ENCODE measurements around the gene FBLN1. TPM values are rescaled to one million over a fixed set of nuclear protein-coding genes. Genes with fewer than 3 reads are reported as not detected.
A peak's percentile ranks its signal among the peaks of the same experiment; 100 is the strongest.

The FBLN1 gene
- total RNA-seq, 2 experiments from 2014 or later = not detected

DNA sequence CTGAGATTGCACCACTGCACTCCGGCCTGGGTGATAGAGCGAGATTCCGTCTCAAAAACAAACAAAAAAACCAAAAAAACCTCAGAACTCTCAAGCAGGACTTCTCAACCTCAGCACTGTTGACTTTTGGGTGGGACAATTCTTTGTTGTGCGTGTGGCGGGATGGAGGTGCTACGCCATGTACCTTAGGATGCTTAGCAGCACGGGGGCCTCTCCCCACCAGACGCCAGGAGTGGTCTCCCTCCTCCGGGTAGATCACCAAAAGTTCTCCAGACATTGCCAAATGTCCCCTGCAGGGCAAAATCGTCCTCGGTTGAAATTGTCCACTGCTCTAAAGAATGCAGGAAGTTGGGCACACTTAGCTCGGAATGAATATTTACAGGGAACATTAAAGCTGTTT, 142.0 kb downstream of the FBLN1 start:
- ChIA-PET POLR2A (no interaction called here), CTCF (interaction anchor here (0.8 to 2.1 kb wide), 9 partner anchors 10 to 325 kb away, joined by 3 to 11 read pairs (median 4); no protein-coding TSS in a partner anchor)
- peaks cover 52% of the 10 kb centered on the region for H3K4me1 Mint-ChIP-seq
- no peaks in the 10 kb centered on the region for H3K9me3 Mint-ChIP-seq
- H3K36me3 Mint-ChIP-seq (ENCODE audit: low read depth) = no peaks in the 10 kb centered on the region
- DNase-seq = no peak
- peaks cover 31% of the 10 kb centered on the region for H3K27me3 Mint-ChIP-seq
- H3K27ac Mint-ChIP-seq = no peak overlapping the region
- no peak overlapping the region for H3K4me3 Mint-ChIP-seq

DNA sequence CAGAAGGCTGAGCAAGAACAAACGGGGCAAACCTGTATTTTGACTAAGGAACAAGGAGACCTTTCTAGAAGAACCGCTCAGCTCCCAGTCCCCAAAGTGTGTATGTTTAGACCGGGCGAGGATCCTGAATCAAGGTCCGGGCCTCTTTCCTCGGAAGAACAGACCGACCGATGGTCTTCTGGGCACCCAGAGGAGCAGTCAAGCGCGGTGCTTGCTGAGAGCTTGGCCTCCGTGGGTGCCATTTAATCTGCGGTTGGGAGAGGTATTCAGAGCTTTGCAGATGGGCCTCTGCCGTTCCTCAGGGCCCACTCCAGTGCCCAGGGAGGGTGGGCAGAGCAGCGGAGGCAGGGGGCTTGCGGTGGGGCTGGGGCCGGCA, 142.5 kb downstream of the FBLN1 start:
- POLR2A ChIA-PET = no interaction called here
- CTCF ChIA-PET = interaction anchor here (0.8 to 2.1 kb wide), 9 partner anchors 10 to 324 kb away, joined by 3 to 11 read pairs (median 4); no protein-coding TSS in a partner anchor
- no peaks in the 10 kb centered on the region for H3K9me3 Mint-ChIP-seq
- no peak overlapping the region for H3K4me3 Mint-ChIP-seq
- DNase-seq = no peak
- no peaks in the 10 kb centered on the region for H3K36me3 Mint-ChIP-seq (ENCODE audit: low read depth)
- H3K27ac Mint-ChIP-seq = no peak overlapping the region
- peaks cover 48% of the 10 kb centered on the region for H3K4me1 Mint-ChIP-seq
- peaks cover 29% of the 10 kb centered on the region for H3K27me3 Mint-ChIP-seq

DNA sequence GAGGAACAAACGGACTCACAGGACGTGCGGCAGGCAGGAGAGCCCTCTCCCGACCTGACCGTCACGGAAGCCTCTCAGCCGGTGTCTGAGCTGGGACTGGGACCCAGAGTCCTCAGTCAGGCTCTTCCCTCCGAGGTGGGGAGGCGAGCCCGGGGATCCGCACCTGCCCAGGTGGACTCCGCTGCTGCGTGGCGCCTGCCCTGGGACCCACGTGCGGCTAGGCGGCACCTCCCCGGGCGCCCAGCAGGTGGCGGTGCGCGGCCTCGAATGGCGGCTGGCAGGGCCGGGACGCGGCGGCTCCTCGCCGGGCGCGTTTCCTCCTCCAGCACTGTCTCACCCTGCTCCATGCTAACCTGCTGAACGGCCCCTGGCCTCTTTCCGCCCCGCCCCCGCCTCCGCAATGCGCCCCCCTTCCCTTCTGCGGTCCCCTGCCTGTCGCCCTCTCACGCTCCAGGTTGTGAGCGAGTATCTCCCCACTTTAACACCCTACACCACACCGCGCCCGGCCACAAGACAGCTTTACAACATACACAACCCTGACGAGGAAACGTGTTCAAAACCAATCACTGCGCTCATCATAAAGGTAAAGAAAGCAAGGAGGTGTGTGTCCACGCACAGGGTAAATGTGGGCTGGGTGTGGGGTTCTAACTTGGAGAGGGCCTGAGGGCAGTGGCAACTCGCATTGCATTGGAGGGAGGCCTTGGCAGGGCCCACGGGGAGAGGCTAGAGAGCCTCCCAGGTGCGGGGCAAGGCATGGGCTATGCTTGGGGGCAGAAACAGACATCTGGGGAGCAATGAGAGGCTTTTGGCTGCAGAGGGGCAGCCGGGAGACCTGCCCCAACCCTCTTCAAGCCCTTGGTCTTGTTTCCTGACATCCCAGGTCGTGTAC, 143.1 kb downstream of the FBLN1 start:
- POLR2A ChIA-PET = no interaction called here
- no peaks in the 10 kb centered on the region for H3K9me3 Mint-ChIP-seq

DNA sequence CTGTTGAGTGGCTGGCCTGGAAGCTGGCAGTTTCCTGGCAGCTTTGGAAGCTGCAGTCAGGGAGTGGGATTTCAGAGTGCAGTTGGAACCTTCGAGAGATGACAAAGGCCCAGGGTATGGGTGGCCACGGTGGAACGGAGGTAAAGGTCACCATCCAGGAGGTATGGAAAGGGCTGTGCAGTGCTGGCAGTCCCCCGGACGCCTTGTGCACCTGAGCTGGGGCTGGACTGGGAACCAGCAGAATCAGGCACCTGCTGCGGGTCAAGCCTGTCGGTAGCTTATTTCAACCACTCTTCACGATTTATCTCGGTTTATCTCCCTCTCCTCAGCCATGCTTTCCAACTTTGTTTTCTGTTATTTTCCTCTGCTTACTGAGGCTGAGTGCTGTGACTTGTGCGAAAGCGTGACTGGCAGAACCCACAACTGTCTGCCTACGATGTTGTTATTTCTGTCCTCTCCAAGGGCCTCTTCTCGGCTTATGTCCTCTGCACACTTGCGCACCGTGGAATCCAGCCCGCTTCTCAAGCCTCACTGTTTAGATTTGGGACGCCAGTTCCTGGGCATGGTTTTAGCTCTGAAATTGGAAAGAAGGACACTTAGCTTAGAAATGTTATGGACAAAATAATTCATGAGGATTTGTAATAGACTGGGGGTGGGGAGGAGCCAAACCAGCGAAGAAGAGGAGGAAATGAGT, 145.0 kb downstream of the FBLN1 start:
- CTCF ChIA-PET = interaction anchor here (0.5 to 1.5 kb wide), 4 partner anchors 9 to 217 kb away, joined by 3 to 8 read pairs (median 5); no protein-coding TSS in a partner anchor
- H3K36me3 Mint-ChIP-seq (ENCODE audit: low read depth) = no peaks in the 10 kb centered on the region
- H3K27ac Mint-ChIP-seq = no peak overlapping the region
- POLR2A ChIA-PET = no interaction called here
- no peak for DNase-seq
- H3K4me1 Mint-ChIP-seq = peaks cover 31% of the 10 kb centered on the region
- H3K4me3 Mint-ChIP-seq = no peak overlapping the region
- no peaks in the 10 kb centered on the region for H3K9me3 Mint-ChIP-seq
- peaks cover 32% of the 10 kb centered on the region for H3K27me3 Mint-ChIP-seq

More for the DNA sequence above, 143.1 kb downstream of the FBLN1 start:
- Mint-ChIP-seq H3K4me3 (no peak overlapping the region), H3K36me3 (ENCODE audit: low read depth) (no peaks in the 10 kb centered on the region), H3K27me3 (peaks cover 33% of the 10 kb centered on the region), H3K27ac (no peak overlapping the region), H3K4me1 (peaks cover 41% of the 10 kb centered on the region)
- peak; percentile 82 for DNase-seq
- CTCF ChIA-PET = interaction anchor here (0.6 to 2.1 kb wide), 12 partner anchors 11 to 373 kb away, joined by 3 to 11 read pairs (median 4); no protein-coding TSS in a partner anchor

DNA sequence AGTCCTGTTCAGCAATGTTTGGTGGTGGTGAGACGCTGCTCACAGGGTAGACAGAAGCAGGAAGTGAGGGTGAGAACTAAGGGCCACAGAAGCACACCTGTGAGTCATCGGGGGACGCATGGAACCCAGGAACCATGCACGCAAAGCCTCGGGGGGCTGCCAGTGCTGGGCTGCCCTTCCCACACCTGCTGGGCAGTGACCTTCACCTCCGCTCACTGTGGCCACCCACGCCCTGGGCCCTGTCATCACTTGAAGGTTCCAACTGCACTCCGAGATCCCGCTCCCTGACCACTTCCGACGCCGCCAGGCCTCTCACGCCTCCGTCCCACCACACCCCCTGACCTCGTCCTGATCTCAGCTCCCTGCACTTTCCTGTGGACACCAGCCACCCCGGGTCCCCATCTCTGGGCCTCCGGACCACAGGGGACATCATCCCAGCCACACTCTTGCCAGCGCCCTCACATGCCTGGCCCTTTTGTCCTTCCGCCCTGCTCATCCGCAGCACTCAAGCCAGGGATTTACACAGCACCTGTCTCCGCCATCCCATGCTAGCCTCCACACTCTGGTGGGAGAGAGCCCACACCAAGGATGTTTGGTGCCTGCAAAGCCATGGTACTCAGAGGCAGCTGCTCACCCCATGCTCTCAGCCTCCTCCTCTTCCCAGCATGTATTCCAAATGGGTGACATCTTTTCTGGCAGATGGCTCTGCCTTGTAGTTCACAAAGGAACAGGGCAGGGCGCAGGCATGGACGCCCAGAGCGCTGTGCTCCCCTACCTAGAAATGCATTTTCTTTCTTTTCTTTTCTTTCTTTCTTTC, 145.8 kb downstream of the FBLN1 start:
- Mint-ChIP-seq H3K4me3 (no peak overlapping the region), H3K27me3 (peaks cover 35% of the 10 kb centered on the region), H3K9me3 (no peaks in the 10 kb centered on the region), H3K27ac (no peak overlapping the region), H3K36me3 (ENCODE audit: low read depth) (no peaks in the 10 kb centered on the region), H3K4me1 (peaks cover 24% of the 10 kb centered on the region)
- CTCF ChIA-PET = interaction anchor here (0.7 to 1.4 kb wide), 2 partner anchors 8 to 203 kb away, joined by 3 to 4 read pairs; no protein-coding TSS in a partner anchor
- no peak for DNase-seq
- POLR2A ChIA-PET = no interaction called here

DNA sequence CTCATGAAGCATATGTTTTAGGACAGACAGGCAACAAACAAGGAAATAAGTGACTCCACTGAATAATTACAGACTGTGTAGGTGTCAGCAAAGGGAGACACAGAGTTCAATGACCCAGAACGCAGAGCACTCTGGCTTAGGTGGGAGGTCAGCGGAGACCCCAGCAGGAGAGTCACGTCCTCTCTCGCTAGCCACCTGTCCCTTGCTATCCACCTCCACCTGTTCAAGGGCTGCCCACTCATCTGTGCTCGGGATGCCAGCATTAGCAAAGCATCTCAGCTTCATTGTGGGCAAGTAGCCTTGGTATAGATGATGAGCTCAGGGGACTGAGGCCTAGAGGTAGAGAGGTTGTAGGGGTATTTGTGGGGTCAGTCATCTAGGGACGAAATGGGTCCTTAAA, 147.1 kb downstream of the FBLN1 start:
- Mint-ChIP-seq H3K9me3 (no peaks in the 10 kb centered on the region), H3K4me3 (no peak overlapping the region), H3K27me3 (peaks cover 36% of the 10 kb centered on the region), H3K27ac (no peak overlapping the region), H3K36me3 (ENCODE audit: low read depth) (no peaks in the 10 kb centered on the region), H3K4me1 (peaks cover 23% of the 10 kb centered on the region)
- ChIA-PET CTCF (no interaction called here), POLR2A (no interaction called here)
- no peak for DNase-seq

DNA sequence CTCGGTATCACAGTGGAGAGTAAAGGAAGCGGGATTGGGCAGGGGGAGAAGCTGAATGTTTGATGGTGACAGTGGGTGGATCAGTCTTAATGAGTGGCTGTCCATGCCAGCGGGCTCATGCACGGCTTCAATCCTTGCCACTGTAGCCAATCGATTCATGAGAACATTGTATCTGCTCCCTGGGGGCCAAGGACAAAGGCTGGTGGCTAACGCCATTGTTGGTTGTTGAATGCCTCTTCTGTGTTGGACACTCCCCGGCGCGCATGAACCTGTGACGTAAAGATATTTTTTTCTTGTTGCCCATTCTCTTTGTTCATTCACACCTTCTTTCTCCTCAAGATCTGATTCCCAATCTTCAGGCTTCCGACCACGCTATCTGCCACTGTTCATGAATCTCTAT, 148.0 kb downstream of the FBLN1 start:
- DNase-seq = no peak
- Mint-ChIP-seq H3K36me3 (ENCODE audit: low read depth) (no peaks in the 10 kb centered on the region), H3K27ac (no peak overlapping the region), H3K9me3 (no peaks in the 10 kb centered on the region), H3K4me1 (peaks cover 17% of the 10 kb centered on the region), H3K27me3 (peaks cover 31% of the 10 kb centered on the region), H3K4me3 (no peak overlapping the region)
- ChIA-PET POLR2A (no interaction called here), CTCF (no interaction called here)

Other genes with a start within 250 kb of the FBLN1 start
- not detected for gene UPK3A, start 217.9 kb upstream of the FBLN1 start, total RNA-seq
- 10 to 100 TPM; 73.9 to 74.7 TPM for gene FAM118A, start 192.9 kb upstream of the FBLN1 start, total RNA-seq
- under 1 TPM; 0.50 to 0.81 TPM for gene SMC1B, start 89.3 kb upstream of the FBLN1 start, total RNA-seq
- gene RIBC2, start 89.2 kb upstream of the FBLN1 start, total RNA-seq = 1 to 10 TPM; 7.3 to 7.8 TPM
- 10 to 100 TPM; 84.5 to 92.6 TPM for gene ATXN10, start 169.0 kb downstream of the FBLN1 start, total RNA-seq